Tibial nerve (tissue), 4 donors: ENCODE data around the gene AUNIP.

Experiments used
- CTCF ChIP-seq, 5 experiments: fragments of 200-600 bp in 3 of 5; fragments of 450-650 bp in 2 of 5; sonication (generic) in 3 of 5; IDR thresholded peaks; one replicate each; pipeline ENCODE4 v1.5.1; 2016 to 2019; ENCODE audit warnings: antibody characterized with exemption in 5 of 5, mild to moderate bottlenecking in 3 of 5, moderate library complexity in 2 of 5
- EP300 ChIP-seq, 2 donors: sonication (generic); formaldehyde crosslinking; IDR thresholded peaks; one replicate each; pipeline ENCODE4 v1.6.1; 2017; ENCODE audit warnings: antibody characterized with exemption in 2 of 2, mild to moderate bottlenecking in 1 of 2
- POLR2A ChIP-seq, 2 donors: fragments of 450-650 bp; IDR thresholded peaks; one replicate each; pipeline ENCODE4 v1.6.1; 2017; ENCODE audit warnings: antibody characterized with exemption in 2 of 2, mild to moderate bottlenecking in 2 of 2, moderate library complexity in 2 of 2

- no peak for TF ChIP-seq CTCF (IDR thresholded peaks at IDR 0.05)
- TF ChIP-seq EP300 (IDR thresholded peaks at IDR 0.05): peak in 1 of 2 donors; percentile 20
- no peak for TF ChIP-seq POLR2A (IDR thresholded peaks at IDR 0.05)
These were observed 59.1 kb downstream of the AUNIP start, which contains the start of gene SELENON for GRCh38 chr1:25799935-25800702.
